ENCODE results near the gene ZNF619. TPM values are rescaled to one million over a fixed set of nuclear protein-coding genes. Genes with fewer than 3 reads are reported as not detected.

Gene ZNF619
- total RNA-seq, 4 donors from 2014 or later: 4.6 to 7.9 (median 5.3) TPM

GRCh38 chr3:40518067-40518466 lies 41.1 kb downstream of the ZNF619 start:
- H3K36me3 ChIP-seq: peaks cover 0 to 47% of the 10 kb centered on the region in 2 donors
- H3K27me3 ChIP-seq: no peaks in the 10 kb centered on the region
- no peak for ATAC-seq
- no peak overlapping the region for H3K4me3 ChIP-seq
- H3K4me1 ChIP-seq: no peaks in the 10 kb centered on the region
- WGBS, 2 donors (ENCODE audit: low coverage in 1 of 2): 83% methylated on average over 1 of the region's 1 CpG; no CpG with 5 or more reads in 1 of the 2 donors
- H3K27ac ChIP-seq: no peak overlapping the region
- H3K9me3 ChIP-seq: no peaks in the 10 kb centered on the region
- TF ChIP-seq POLR2AphosphoS5 (IDR thresholded peaks at IDR 0.05) (no peak), EP300 (IDR thresholded peaks at IDR 0.05) (no peak), POLR2A (IDR thresholded peaks at IDR 0.05) (no peak), CTCF (IDR thresholded peaks at IDR 0.05) (no peak)

- no peaks in the 10 kb centered on the region for H3K27me3 ChIP-seq
These were observed 41.9 kb downstream of the ZNF619 start for GRCh38 chr3:40518848-40519247.

GRCh38 chr3:40521254-40521653 lies 44.3 kb downstream of the ZNF619 start:
- H3K4me1 ChIP-seq: peaks cover 0 to 23% (median 0%) of the 10 kb centered on the region in 3 donors
- H3K27me3 ChIP-seq: no peaks in the 10 kb centered on the region
- TF ChIP-seq EP300 (IDR thresholded peaks at IDR 0.05) (no peak), POLR2A (IDR thresholded peaks at IDR 0.05) (no peak), POLR2AphosphoS5 (IDR thresholded peaks at IDR 0.05) (no peak), CTCF (IDR thresholded peaks at IDR 0.05) (no peak)
- no peak overlapping the region for H3K27ac ChIP-seq
- ATAC-seq: no peak
- no peaks in the 10 kb centered on the region for H3K9me3 ChIP-seq
- H3K36me3 ChIP-seq: peaks cover 0 to 18% of the 10 kb centered on the region in 2 donors
- WGBS, 2 donors (ENCODE audit: low coverage in 1 of 2): 86 to 90% methylated on average over 3 of the region's 3 CpGs
- no peak overlapping the region for H3K4me3 ChIP-seq

More at GRCh38 chr3:40518848-40519247, 41.9 kb downstream of the ZNF619 start:
- no peak for TF ChIP-seq CTCF (IDR thresholded peaks at IDR 0.05)
- no peak for TF ChIP-seq POLR2A (IDR thresholded peaks at IDR 0.05)
- TF ChIP-seq POLR2AphosphoS5 (IDR thresholded peaks at IDR 0.05): no peak
- no peak for TF ChIP-seq EP300 (IDR thresholded peaks at IDR 0.05)
- H3K27ac ChIP-seq: no peak overlapping the region
- 92 to 100% methylated on average over 1 of the region's 1 CpG for WGBS, 2 donors (ENCODE audit: low coverage in 1 of 2)
- ATAC-seq: no peak
- no peak overlapping the region for H3K4me3 ChIP-seq
- no peaks in the 10 kb centered on the region for H3K9me3 ChIP-seq
- H3K36me3 ChIP-seq: peaks cover 0 to 41% of the 10 kb centered on the region in 2 donors
- peaks cover 0 to 4% (median 0%) of the 10 kb centered on the region in 3 donors for H3K4me1 ChIP-seq

- Histone ChIP-seq H3K27ac (peak overlapping the region; percentile 84 to 93 (median 93)), H3K4me1 (peaks cover 0 to 35% (median 0%) of the 10 kb centered on the region in 3 donors), H3K36me3 (peaks cover 0 to 26% of the 10 kb centered on the region in 2 donors), H3K4me3 (peak overlapping the region in 1 of 2 donors; percentile 73), H3K9me3 (no peaks in the 10 kb centered on the region), H3K27me3 (no peaks in the 10 kb centered on the region)
- WGBS, 2 donors (ENCODE audit: low coverage in 1 of 2): 24 to 42% methylated on average over 2 of the region's 2 CpGs
- TF ChIP-seq EP300 (IDR thresholded peaks at IDR 0.05): no peak
- no peak for ATAC-seq
These were observed 46.9 kb downstream of the ZNF619 start for GRCh38 chr3:40523781-40524180.

GRCh38 chr3:40524222-40524567 lies 47.3 kb downstream of the ZNF619 start:
- ATAC-seq: no peak
- no peaks in the 10 kb centered on the region for H3K9me3 ChIP-seq
- H3K4me3 ChIP-seq: peak overlapping the region; percentile 70 to 73
- H3K4me1 ChIP-seq: peaks cover 0 to 35% (median 0%) of the 10 kb centered on the region in 3 donors
- TF ChIP-seq POLR2AphosphoS5 (IDR thresholded peaks at IDR 0.05): no peak
- no peak for TF ChIP-seq POLR2A (IDR thresholded peaks at IDR 0.05)
- no peak for TF ChIP-seq CTCF (IDR thresholded peaks at IDR 0.05)
- TF ChIP-seq EP300 (IDR thresholded peaks at IDR 0.05): no peak
- peak overlapping the region; percentile 84 to 93 (median 93) for H3K27ac ChIP-seq
- no peaks in the 10 kb centered on the region for H3K27me3 ChIP-seq
- H3K36me3 ChIP-seq: peaks cover 0 to 30% of the 10 kb centered on the region in 2 donors
- WGBS, 2 donors (ENCODE audit: low coverage in 1 of 2): 12 to 16% methylated on average over 5 of the region's 5 CpGs
